IMR-90 (cell line): Measurements from ENCODE around the gene COPZ1. TPM values are rescaled to one million over a fixed set of nuclear protein-coding genes. Genes with fewer than 3 reads are reported as not detected.

Experiments
- ATAC-seq: fragments of 200-7000 bp; cut with Tn5 transposase; 2 replicates; pipeline ENCODE4 v1.9.1; 2020; ENCODE audit warnings: low read depth, mild to moderate bottlenecking, moderate library complexity
- BruUV-seq: library from RNA; stranded (reverse); fragments of 400-500 nt; replicated peaks from 2 replicates; lab custom pipeline; 2021; lab: Mats Ljungman, UMichigan
- CTCF ChIA-PET: fragments of 300-600 bp; formaldehyde crosslinking; extraction: SDS; loops from one replicate; lab custom pipeline; 2021; ENCODE audit warnings: antibody characterized with exemption; lab: Yijun Ruan, JAX
- POLR2A ChIA-PET: fragments of 300-600 bp; sonication (Branson Sonifier 250); formaldehyde crosslinking; loops from one replicate; lab custom pipeline; 2022; ENCODE audit warnings: antibody characterized with exemption; ENCODE audit not compliant: unreplicated experiment; lab: Charles Lee
- DNase-seq: peaks from one replicate; pipeline ENCODE4 v3.0.0; 2013
- H2AFZ ChIP-seq: replicated peaks from 2 replicates; pipeline ENCODE3; 2013; ENCODE audit warnings: low read length, mild to moderate bottlenecking; ENCODE audit not compliant: poor library complexity
- H2AK5ac ChIP-seq: 2 replicates; pipeline ENCODE4 v1.6.1; 2013; ENCODE audit warnings: low read depth, low read length, inconsistent platforms
- H2AK9ac ChIP-seq: replicated peaks from 2 replicates; pipeline ENCODE3; 2013; ENCODE audit warnings: mild to moderate bottlenecking, low read depth, low read length, moderate library complexity; ENCODE audit not compliant: poor library complexity
- H2BK120ac ChIP-seq: 2 replicates; pipeline ENCODE4 v1.6.1; 2013; ENCODE audit warnings: low read depth, low read length, inconsistent platforms
- H2BK15ac ChIP-seq: 3 replicates; pipeline ENCODE4 v1.6.1; 2013; ENCODE audit warnings: low read depth, low read length, inconsistent platforms
- H2BK20ac ChIP-seq: 2 replicates; pipeline ENCODE4 v1.6.1; 2013; ENCODE audit warnings: low read depth, mild to moderate bottlenecking, inconsistent platforms, low read length, moderate library complexity
- H2BK5ac ChIP-seq: 2 replicates; pipeline ENCODE4 v1.6.1; 2013; ENCODE audit warnings: mild to moderate bottlenecking, low read depth, low read length, inconsistent platforms; ENCODE audit not compliant: poor library complexity, severe bottlenecking
- H3K14ac ChIP-seq: replicated peaks from 2 replicates; pipeline ENCODE4 v1.6.1; 2013; ENCODE audit warnings: low read depth, low read length, inconsistent platforms
- H3K18ac ChIP-seq: 2 replicates; pipeline ENCODE4 v1.6.1; 2013; ENCODE audit warnings: low read depth, low read length, control low read depth
- H3K23ac ChIP-seq: 2 replicates; pipeline ENCODE4 v1.6.1; 2013; ENCODE audit warnings: low read depth, low read length, inconsistent platforms
- H3K27ac ChIP-seq: 2 replicates; pipeline ENCODE4 v1.5.1; 2013; ENCODE audit warnings: mild to moderate bottlenecking, control low read depth, low read length; ENCODE audit not compliant: insufficient read depth
- H3K27me3 ChIP-seq: 2 replicates; pipeline ENCODE4 v1.6.1; 2013; ENCODE audit warnings: low read length; ENCODE audit not compliant: control insufficient read depth, insufficient read depth
- H3K36me3 ChIP-seq: 2 replicates; pipeline ENCODE4 v1.6.1; 2013; ENCODE audit warnings: low read length, mixed read lengths; ENCODE audit not compliant: control insufficient read depth, insufficient read depth
- H3K4ac ChIP-seq: 2 replicates; pipeline ENCODE4 v1.6.1; 2013; ENCODE audit warnings: low read depth, low read length, inconsistent platforms
- H3K4me1 ChIP-seq: 2 replicates; pipeline ENCODE4 v1.6.1; 2013; ENCODE audit warnings: low read length, mixed read lengths; ENCODE audit not compliant: control insufficient read depth, insufficient read depth
- H3K4me2 ChIP-seq: 2 replicates; pipeline ENCODE4 v1.6.1; 2013; ENCODE audit warnings: low read depth, mild to moderate bottlenecking, control low read depth, low read length, moderate library complexity
- H3K4me3 ChIP-seq: 2 replicates; pipeline ENCODE4 v1.5.1; 2013; ENCODE audit warnings: low read depth, mild to moderate bottlenecking, control low read depth, low read length, moderate library complexity; ENCODE audit not compliant: insufficient read depth
- H3K56ac ChIP-seq: 2 replicates; pipeline ENCODE4 v1.6.1; 2013; ENCODE audit warnings: low read length, inconsistent platforms; ENCODE audit not compliant: insufficient read depth; ENCODE audit errors: extremely low read depth
- H3K79me1 ChIP-seq, 2 experiments: 2 replicates each; pipeline ENCODE4 v1.6.1; 2013; ENCODE audit warnings: low read length in 2 of 2, inconsistent platforms in 1 of 2, low read depth in 1 of 2
- H3K9ac ChIP-seq: 2 replicates; pipeline ENCODE4 v1.6.1; 2013; ENCODE audit warnings: low read depth, low read length, control low read depth
- H3K9me1 ChIP-seq: 2 replicates; pipeline ENCODE4 v1.6.1; 2013; ENCODE audit warnings: low read length, inconsistent platforms; ENCODE audit not compliant: insufficient read depth
- H3K9me3 ChIP-seq: 2 replicates; pipeline ENCODE4 v1.6.1; 2013; ENCODE audit warnings: low read length; ENCODE audit not compliant: control insufficient read depth, insufficient read depth
- H4K20me1 ChIP-seq: 2 replicates; pipeline ENCODE4 v1.6.1; 2013; ENCODE audit warnings: low read length, inconsistent platforms; ENCODE audit not compliant: insufficient read depth
- H4K5ac ChIP-seq: 2 replicates; pipeline ENCODE4 v1.6.1; 2013; ENCODE audit warnings: mild to moderate bottlenecking, low read depth, low read length, control low read depth
- H4K8ac ChIP-seq, 2 experiments: 2 replicates each; pipeline ENCODE4 v1.6.1; 2013; ENCODE audit warnings: low read depth in 2 of 2, low read length in 2 of 2, control low read depth in 1 of 2, inconsistent platforms in 1 of 2
- H4K91ac ChIP-seq: 2 replicates; pipeline ENCODE4 v1.6.1; 2013; ENCODE audit warnings: low read depth, low read length, inconsistent platforms; ENCODE audit not compliant: insufficient read depth
- CEBPB ChIP-seq: IDR thresholded peaks from 2 replicates; pipeline ENCODE4 v1.6.1; 2012; ENCODE audit warnings: low read depth, low read length, improper control_type of control experiment
- CHD1 ChIP-seq: IDR thresholded peaks from 2 replicates; pipeline ENCODE4 v1.6.1; 2012; ENCODE audit warnings: low read depth, low read length, improper control_type of control experiment
- MAFK ChIP-seq: IDR thresholded peaks from 2 replicates; pipeline ENCODE4 v1.6.1; 2012; ENCODE audit warnings: low read depth, low read length, improper control_type of control experiment
- MAZ ChIP-seq: IDR thresholded peaks from 2 replicates; pipeline ENCODE4 v1.6.1; 2012; ENCODE audit warnings: low read depth, mild to moderate bottlenecking, low read length, improper control_type of control experiment, moderate library complexity, borderline replicate concordance
- NFE2L2 ChIP-seq: fragments of 150-350 bp; IDR thresholded peaks from 2 replicates; pipeline ENCODE4 v1.6.1; 2016; ENCODE audit warnings: low read depth, mild to moderate bottlenecking, low read length
- POLR2A ChIP-seq: IDR thresholded peaks from 2 replicates; pipeline ENCODE4 v1.6.1; 2012; ENCODE audit warnings: mild to moderate bottlenecking, low read depth, low read length
- SMC3 ChIP-seq: fragments of 150-350 bp; IDR thresholded peaks from 2 replicates; pipeline ENCODE4 v1.6.1; 2016; ENCODE audit warnings: low read depth, mild to moderate bottlenecking, antibody characterized with exemption, low read length, moderate library complexity
- WGBS, 2 experiments: methylation state at CpG; one replicate each; pipeline versions ENCODE4 v1.1.5 to v1.1.7; 2013; ENCODE audit warnings: missing lambda C conversion rate in 2 of 2; ENCODE audit not compliant: insufficient read length in 1 of 2; ENCODE audit errors: extremely low coverage in 2 of 2; 5-methylcytosine and 5-hydroxymethylcytosine counted together
- dilution Hi-C: fragments of 300-500 bp; cut with HindIII; formaldehyde crosslinking; loops from one replicate; pipeline ENCODE4 v1.14.3; 2018; ENCODE audit warnings: low sequenced_read_pairs; ENCODE audit not compliant: unreplicated experiment
- in situ Hi-C: fragments of 300-500 bp; cut with MboI; formaldehyde crosslinking; loops from 3 replicates; pipeline ENCODE4 v1.14.3; 2019; ENCODE audit warnings: low sequenced_read_pairs, inconsistent platforms, mixed read lengths
- intact Hi-C: fragments of 100-400 bp; cut with micrococcal nuclease; formaldehyde crosslinking; loops from 2 replicates; pipeline ENCODE4 v1.10.0; 2022
- polyA plus RNA-seq, 3 experiments: library from polyadenylated mRNA; depleted of rRNA; stranded (reverse); fragments of >200 nt; gene quantifications; 2 replicates each; pipeline ENCODE4 v1.2.3, GENCODE V29; 2012; ENCODE audit warnings: low replicate concordance in 1 of 3
- total RNA-seq: library from RNA; depleted of rRNA; stranded (reverse); fragments of >200 nt; gene quantifications from 2 replicates; pipeline ENCODE4 v1.2.3, GENCODE V29; 2012

The COPZ1 gene
- total and polyA plus RNA-seq, 2 of the 4 experiments (the other 2 are of a cell fraction) = 187 to 382 TPM

- H3K9me1 ChIP-seq = no peaks in the 10 kb centered on the region; the same call in 1 of the 2 replicates
- H3K27me3 ChIP-seq = no peaks in the 10 kb centered on the region
- no peak overlapping the region; the same call in 1 of the 2 replicates for H2AK5ac ChIP-seq
- no peaks in the 10 kb centered on the region for H3K9me3 ChIP-seq
- in situ Hi-C loops = loop anchor here (10.0 kb wide), 1 partner anchor 382 kb away; no protein-coding TSS in a partner anchor
- intact Hi-C loops = no loop called here
- H4K20me1 ChIP-seq = peaks cover 4% of the 10 kb centered on the region; the same call in 1 of the 2 replicates
- ATAC-seq (no peak), DNase-seq (no peak)
- peaks cover 1% of the 10 kb centered on the region; the same call in 1 of the 2 replicates for H3K36me3 ChIP-seq
- no peak overlapping the region for H2BK5ac ChIP-seq
- H2BK20ac ChIP-seq = no peak overlapping the region
- no peak overlapping the region for H3K4me2 ChIP-seq
- no peak overlapping the region for H3K23ac ChIP-seq
- dilution Hi-C loops = no loop called here
- no peak overlapping the region for H3K4ac ChIP-seq
- H2AFZ ChIP-seq = no peak overlapping the region
- H3K27ac ChIP-seq = no peak overlapping the region
- no peak overlapping the region for H2AK9ac ChIP-seq
- H4K91ac ChIP-seq = no peak overlapping the region
- no CpG with 5 or more reads among the region's 4 CpGs for whole genome bisulfite sequencing, 2 experiments
- no peak overlapping the region for H3K4me3 ChIP-seq
- ChIA-PET CTCF (no interaction called here), POLR2A (no interaction called here)
- H4K8ac ChIP-seq = no peak overlapping the region
- no peak overlapping the region for H2BK15ac ChIP-seq
- TF ChIP-seq NFE2L2 (no peak), POLR2A (no peak), MAFK (no peak), CHD1 (no peak), CEBPB (no peak), MAZ (no peak), SMC3 (no peak)
- H3K56ac ChIP-seq = no peak overlapping the region
- H2BK120ac ChIP-seq = no peak overlapping the region
- no TSS peak for BruUV-seq
- H3K79me1 ChIP-seq = peaks cover 0 to 6% of the 10 kb centered on the region in 2 experiments; a peak in 1 of 4 replicates
- H3K18ac ChIP-seq = no peak overlapping the region
- H3K4me1 ChIP-seq = peaks cover 8% of the 10 kb centered on the region; the same call in 1 of the 2 replicates
- no peak overlapping the region for H4K5ac ChIP-seq
- no peak overlapping the region for H3K14ac ChIP-seq
- no peak overlapping the region for H3K9ac ChIP-seq
These were observed 51.7 kb downstream of the COPZ1 start for GRCh38 chr12:54376596-54376995.
